CD4-positive, alpha-beta memory T cell (primary cell): ENCODE data around the gene NID1. TPM values are rescaled to one million over a fixed set of nuclear protein-coding genes. Genes with fewer than 3 reads are reported as not detected.
A peak's percentile ranks its signal among the peaks of the same experiment; 100 is the strongest.

Experiments
- CTCF ChIA-PET: fragments of 350-600 bp; sonication (Branson Sonifier 250); formaldehyde crosslinking; loops from one replicate; lab custom pipeline; 2021; ENCODE audit warnings: inconsistent platforms; ENCODE audit not compliant: partially characterized antibody; lab: Charles Lee
- POLR2A ChIA-PET: fragments of 350-600 bp; sonication (Branson Sonifier 250); formaldehyde crosslinking; loops from one replicate; lab custom pipeline; 2021; ENCODE audit not compliant: partially characterized antibody; lab: Charles Lee
- DNase-seq, 5 donors: peaks; one replicate each; pipeline versions ENCODE4 v3.0.0 to v3.0.0-alpha.2; 2020 to 2022; ENCODE audit warnings: mixed read lengths in 1 of 5
- H3K27ac ChIP-seq: one replicate; pipeline ENCODE4 v1.7.0; 2013; ENCODE audit warnings: low read depth, low read length
- H3K27me3 ChIP-seq: 2 replicates; pipeline ENCODE4 v1.7.0; 2013; ENCODE audit warnings: mild to moderate bottlenecking, low read length, moderate library complexity; ENCODE audit not compliant: insufficient read depth
- H3K36me3 ChIP-seq: 2 replicates; pipeline ENCODE4 v1.7.0; 2013; ENCODE audit warnings: mild to moderate bottlenecking, low read length, moderate library complexity; ENCODE audit not compliant: insufficient read depth
- H3K4me1 ChIP-seq: 2 replicates; pipeline ENCODE4 v1.7.0; 2013; ENCODE audit warnings: mild to moderate bottlenecking, low read length, moderate library complexity; ENCODE audit not compliant: insufficient read depth
- H3K4me3 ChIP-seq, 2 donors: one replicate each; pipeline ENCODE4 v1.7.0; 2013; ENCODE audit warnings: low read length in 2 of 2, mild to moderate bottlenecking in 1 of 2
- H3K9me3 ChIP-seq, 2 donors: one replicate each; pipeline ENCODE4 v1.7.0; 2013; ENCODE audit warnings: low read length in 2 of 2, control low read depth in 1 of 2; ENCODE audit not compliant: control insufficient read depth in 1 of 2
- H3K27ac Mint-ChIP-seq, 7 donors: one replicate each; pipeline ENCODE4 v1.8.0; 2020 to 2021; ENCODE audit warnings: mixed read lengths in 7 of 7, mild to moderate bottlenecking in 6 of 7, inconsistent platforms in 3 of 7, moderate library complexity in 3 of 7
- H3K27me3 Mint-ChIP-seq, 2 donors: one replicate each; pipeline ENCODE4 v1.8.0; 2020 to 2021; ENCODE audit warnings: mixed read lengths in 2 of 2
- H3K36me3 Mint-ChIP-seq, 2 donors: one replicate each; pipeline ENCODE4 v1.8.0; 2020 to 2021; ENCODE audit warnings: mixed read lengths in 2 of 2, inconsistent platforms in 1 of 2, mild to moderate bottlenecking in 1 of 2
- H3K4me1 Mint-ChIP-seq, 4 donors: one replicate each; pipeline ENCODE4 v1.8.0; 2020 to 2021; ENCODE audit warnings: mixed read lengths in 4 of 4, mild to moderate bottlenecking in 1 of 4
- H3K4me3 Mint-ChIP-seq, 8 donors: one replicate each; pipeline ENCODE4 v1.8.0; 2020 to 2021; ENCODE audit warnings: mixed read lengths in 8 of 8, mild to moderate bottlenecking in 7 of 8, moderate library complexity in 6 of 8, inconsistent platforms in 3 of 8
- H3K9me3 Mint-ChIP-seq, 8 donors: one replicate each; pipeline ENCODE4 v1.8.0; 2020 to 2021; ENCODE audit warnings: mixed read lengths in 8 of 8, mild to moderate bottlenecking in 5 of 8, inconsistent platforms in 3 of 8, moderate library complexity in 1 of 8
- intact Hi-C: fragments of 100-400 bp; cut with micrococcal nuclease; formaldehyde crosslinking; loops from one replicate; pipeline ENCODE4 v1.15.1; 2023
- polyA plus RNA-seq, 2 donors: library from polyadenylated mRNA; unstranded; fragments of 300-500 nt; fragmentation: Illumina TruSeq; gene quantifications; one replicate each; pipeline ENCODE4 v1.2.3, GENCODE V29; 2021
- total RNA-seq, 2 experiments: library from RNA; stranded (reverse); gene quantifications; one replicate each; pipeline ENCODE4 v1.2.3, GENCODE V29; 2021

The NID1 gene
- total and polyA plus RNA-seq, 4 experiments from 2014 or later, result 0.08 to 0.17 TPM; not detected in 2

DNA sequence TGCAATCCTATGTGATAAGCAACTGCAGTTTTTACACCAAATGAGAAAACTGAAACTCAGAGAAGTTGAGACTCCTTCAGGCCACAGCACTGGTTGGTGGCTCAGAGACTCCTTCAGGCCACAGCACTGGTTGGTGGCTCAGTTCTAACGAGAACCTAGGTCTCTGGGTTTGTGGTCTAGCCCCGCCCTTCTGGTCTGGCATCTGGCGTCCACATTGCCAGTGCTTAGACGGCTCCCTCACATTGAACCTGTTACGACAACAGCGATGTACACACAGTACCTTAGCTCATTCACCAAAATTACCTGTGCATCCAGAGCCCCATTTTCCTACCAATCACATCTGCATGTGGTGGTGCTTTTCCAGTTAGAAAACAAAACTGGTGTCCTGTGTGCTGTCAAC is 66.1 kb downstream of the NID1 start:
- Mint-ChIP-seq H3K4me1 (peaks cover 32 to 52% (median 44%) of the 10 kb centered on the region in 4 donors), H3K4me3 (peak overlapping the region; percentile 26 to 88 (median 73)), H3K27me3 (no peaks in the 10 kb centered on the region), H3K9me3 (no peaks in the 10 kb centered on the region), H3K27ac (peak overlapping the region; percentile 88 to 100 (median 99)), H3K36me3 (no peaks in the 10 kb centered on the region)
- H3K9me3 ChIP-seq, result no peaks in the 10 kb centered on the region
- ChIA-PET POLR2A (interaction anchor here (0.6 to 2.7 kb wide), 14 partner anchors 19 to 1521 kb away, joined by 3 to 17 read pairs (median 4); partner anchors contain the start of genes B3GALNT2, ERO1B and LYST), CTCF (interaction anchor here (1.3 to 3.8 kb wide), 5 partner anchors 8 to 133 kb away, joined by 3 to 25 read pairs (median 4); partner anchors contain the start of gene LYST)
- H3K36me3 ChIP-seq, result no peaks in the 10 kb centered on the region
- H3K27me3 ChIP-seq, result no peaks in the 10 kb centered on the region
- DNase-seq, result peak; percentile 42 to 80 (median 55)
- H3K4me3 ChIP-seq, result no peak overlapping the region
- intact Hi-C loops, result loop anchor here (1.0 to 10.0 kb wide), 3 partner anchors 66 to 356 kb away; partner anchors contain the start of gene NID1
- H3K27ac ChIP-seq, result peak overlapping the region; percentile 90
- peaks cover 47% of the 10 kb centered on the region for H3K4me1 ChIP-seq

- Histone ChIP-seq H3K36me3 (no peaks in the 10 kb centered on the region), H3K27me3 (no peaks in the 10 kb centered on the region), H3K4me1 (peaks cover 45% of the 10 kb centered on the region), H3K27ac (peak overlapping the region; percentile 90), H3K4me3 (no peak overlapping the region), H3K9me3 (no peaks in the 10 kb centered on the region)
- CTCF ChIA-PET, result interaction anchor here (1.9 to 3.8 kb wide), 2 partner anchors 26 to 131 kb away, joined by 4 to 25 read pairs; partner anchors contain the start of gene LYST
- no peaks in the 10 kb centered on the region for H3K9me3 Mint-ChIP-seq
- peak overlapping the region; percentile 85 to 100 (median 99) for H3K27ac Mint-ChIP-seq
- POLR2A ChIA-PET, result interaction anchor here (0.9 to 2.7 kb wide), 4 partner anchors 20 to 27 kb away, joined by 3 to 17 read pairs (median 4); no protein-coding TSS in a partner anchor
- H3K4me1 Mint-ChIP-seq, result peaks cover 31 to 51% (median 41%) of the 10 kb centered on the region in 4 donors
- intact Hi-C loops, result loop anchor here (2.0 to 10.0 kb wide), 2 partner anchors 67 to 355 kb away; partner anchors contain the start of gene NID1
- no peak for DNase-seq
- no peaks in the 10 kb centered on the region for H3K27me3 Mint-ChIP-seq
- H3K4me3 Mint-ChIP-seq, result peak overlapping the region in 1 of 8 donors; percentile 50
- H3K36me3 Mint-ChIP-seq, result no peaks in the 10 kb centered on the region
Observed at GRCh38 chr1:235997931-235998330, 67.0 kb downstream of the NID1 start.

DNA sequence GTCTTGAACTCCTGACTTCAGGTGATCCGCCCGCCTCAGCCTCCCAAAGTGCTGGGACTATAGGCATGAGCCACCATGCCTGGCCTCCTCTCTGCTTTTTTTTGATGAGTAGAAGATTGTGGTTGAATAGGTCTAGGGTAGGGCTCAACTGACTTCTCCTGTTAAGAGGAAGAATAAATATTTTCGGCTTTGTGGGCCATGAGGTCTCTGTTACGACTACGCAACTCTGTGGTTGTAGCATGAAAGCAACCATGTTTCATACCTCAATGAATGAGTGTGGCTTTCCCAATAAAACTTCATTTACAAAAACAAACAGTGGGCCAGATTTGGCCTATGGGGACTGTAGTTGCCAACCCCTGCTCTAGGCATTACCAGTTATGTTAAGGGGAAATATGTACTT is 67.8 kb downstream of the NID1 start:
- intact Hi-C loops, result loop anchor here (10.0 kb wide), 1 partner anchor 68 kb away; the partner anchor contains the start of gene NID1
- Histone ChIP-seq H3K4me1 (peaks cover 45% of the 10 kb centered on the region), H3K36me3 (no peaks in the 10 kb centered on the region), H3K4me3 (no peak overlapping the region), H3K9me3 (no peaks in the 10 kb centered on the region), H3K27me3 (no peaks in the 10 kb centered on the region), H3K27ac (no peak overlapping the region)
- no peak overlapping the region for H3K4me3 Mint-ChIP-seq
- no peaks in the 10 kb centered on the region for H3K9me3 Mint-ChIP-seq
- H3K27me3 Mint-ChIP-seq, result no peaks in the 10 kb centered on the region
- peaks cover 30 to 51% (median 38%) of the 10 kb centered on the region in 4 donors for H3K4me1 Mint-ChIP-seq
- H3K27ac Mint-ChIP-seq, result peak overlapping the region in 5 of 7 donors; percentile 29 to 75 (median 57)
- ChIA-PET POLR2A (no interaction called here), CTCF (interaction anchor here (3.8 kb wide), 1 partner anchor 25 kb away, joined by 25 read pairs; no protein-coding TSS in a partner anchor)
- no peaks in the 10 kb centered on the region for H3K36me3 Mint-ChIP-seq
- DNase-seq, result no peak

DNA sequence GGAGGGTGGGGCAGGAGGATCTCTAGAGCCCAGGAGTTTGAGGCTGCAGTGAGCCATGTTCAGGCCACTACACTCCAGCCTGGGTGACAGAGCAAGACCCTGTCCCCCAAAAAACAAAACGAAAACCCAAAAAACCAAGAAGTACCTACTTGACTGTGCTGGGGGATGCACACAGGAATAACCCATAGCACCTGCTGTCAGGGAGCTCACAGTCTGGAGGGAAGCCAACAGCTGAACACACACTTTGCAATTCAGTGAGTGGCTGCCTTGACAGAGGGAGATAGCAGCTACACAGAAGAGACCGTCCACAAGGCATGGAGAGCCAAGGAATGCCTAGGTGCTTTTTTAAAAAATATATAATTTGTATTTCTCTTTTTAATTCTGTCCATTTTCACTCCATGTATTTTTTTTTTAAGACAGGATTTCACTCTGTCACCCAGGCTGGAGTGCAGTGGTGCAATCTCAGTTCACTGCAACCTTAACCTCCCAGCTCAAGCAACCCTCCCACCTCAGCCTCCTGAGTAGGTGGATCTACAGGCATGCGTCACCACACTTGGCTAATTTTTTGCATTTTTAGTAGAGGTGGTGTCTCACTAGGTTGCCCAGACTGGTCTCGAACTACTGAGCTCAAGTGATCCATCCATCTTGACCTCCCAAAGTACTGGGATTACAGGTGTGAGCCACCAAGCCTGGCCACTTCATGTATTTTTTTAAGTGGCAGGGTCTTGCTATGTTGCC is 68.7 kb downstream of the NID1 start:
- Mint-ChIP-seq H3K4me1 (peaks cover 26 to 43% (median 35%) of the 10 kb centered on the region in 4 donors), H3K27ac (peak overlapping the region in 5 of 7 donors; percentile 39 to 73 (median 57)), H3K4me3 (no peak overlapping the region), H3K36me3 (no peaks in the 10 kb centered on the region), H3K9me3 (no peaks in the 10 kb centered on the region), H3K27me3 (no peaks in the 10 kb centered on the region)
- POLR2A ChIA-PET, result interaction anchor here (0.9 to 1.4 kb wide), 2 partner anchors 8 to 25 kb away, joined by 3 to 4 read pairs; no protein-coding TSS in a partner anchor
- Histone ChIP-seq H3K27me3 (no peaks in the 10 kb centered on the region), H3K9me3 (no peaks in the 10 kb centered on the region), H3K27ac (no peak overlapping the region), H3K36me3 (no peaks in the 10 kb centered on the region), H3K4me3 (no peak overlapping the region), H3K4me1 (peaks cover 44% of the 10 kb centered on the region)
- CTCF ChIA-PET, result interaction anchor here (0.8 to 1.0 kb wide), 2 partner anchors 22 to 25 kb away, joined by 3 to 10 read pairs; no protein-coding TSS in a partner anchor
- DNase-seq, result no peak
- intact Hi-C loops, result loop anchor here (10.0 kb wide), 1 partner anchor 69 kb away; the partner anchor contains the start of gene NID1

GRCh38 chr1:235995511-235995910 is 69.4 kb downstream of the NID1 start:
- H3K4me3 ChIP-seq, result no peak overlapping the region
- Mint-ChIP-seq H3K4me1 (peaks cover 24 to 39% (median 32%) of the 10 kb centered on the region in 4 donors), H3K36me3 (no peaks in the 10 kb centered on the region), H3K4me3 (no peak overlapping the region), H3K27ac (peak overlapping the region in 1 of 7 donors; percentile 69), H3K27me3 (no peaks in the 10 kb centered on the region), H3K9me3 (peaks cover 0 to 2% (median 0%) of the 10 kb centered on the region in 8 donors)
- POLR2A ChIA-PET, result interaction anchor here (1.4 kb wide), 1 partner anchor 24 kb away, joined by 4 read pairs; no protein-coding TSS in a partner anchor
- no peaks in the 10 kb centered on the region for H3K27me3 ChIP-seq
- intact Hi-C loops, result loop anchor here (10.0 kb wide), 1 partner anchor 69 kb away; the partner anchor contains the start of gene NID1
- H3K4me1 ChIP-seq, result peaks cover 37% of the 10 kb centered on the region
- CTCF ChIA-PET, result interaction anchor here (0.8 to 1.0 kb wide), 2 partner anchors 21 to 24 kb away, joined by 3 to 10 read pairs; no protein-coding TSS in a partner anchor
- H3K9me3 ChIP-seq, result no peaks in the 10 kb centered on the region
- no peaks in the 10 kb centered on the region for H3K36me3 ChIP-seq
- H3K27ac ChIP-seq, result no peak overlapping the region
- no peak for DNase-seq

DNA sequence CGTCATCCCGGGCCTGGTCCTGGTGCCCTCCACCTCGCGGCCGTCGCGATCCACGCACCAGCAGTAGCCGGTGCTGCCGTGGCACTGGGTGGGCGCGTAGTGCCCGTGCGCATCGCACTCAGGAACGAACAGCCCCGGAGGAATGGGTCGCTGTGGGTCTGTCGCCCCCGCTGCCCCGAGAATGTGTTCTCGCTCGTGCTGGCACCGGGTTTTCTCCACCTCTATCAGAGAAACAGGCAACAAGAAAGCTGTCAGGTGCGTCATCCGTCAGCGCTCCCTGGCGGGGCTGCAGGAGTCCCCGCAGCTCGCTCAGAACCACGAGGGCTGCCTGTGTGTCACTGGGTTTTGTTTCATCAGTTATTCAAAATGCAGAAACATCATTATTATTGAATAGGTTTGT is 71.2 kb downstream of the NID1 start:
- H3K9me3 ChIP-seq, result no peaks in the 10 kb centered on the region
- POLR2A ChIA-PET, result no interaction called here
- peak overlapping the region in 1 of 7 donors; percentile 18 for H3K27ac Mint-ChIP-seq
- no peaks in the 10 kb centered on the region for H3K27me3 ChIP-seq
- H3K27me3 Mint-ChIP-seq, result no peaks in the 10 kb centered on the region
- CTCF ChIA-PET, result interaction anchor here (1.7 kb wide), 1 partner anchor 22 kb away, joined by 7 read pairs; no protein-coding TSS in a partner anchor
- intact Hi-C loops, result loop anchor here (10.0 kb wide), 1 partner anchor 71 kb away; the partner anchor contains the start of gene NID1
- H3K9me3 Mint-ChIP-seq, result peaks cover 4 to 14% (median 9%) of the 10 kb centered on the region in 8 donors
- no peak overlapping the region for H3K27ac ChIP-seq
- no peak overlapping the region for H3K4me3 Mint-ChIP-seq
- H3K4me1 ChIP-seq, result peaks cover 18% of the 10 kb centered on the region
- H3K4me3 ChIP-seq, result no peak overlapping the region
- DNase-seq, result no peak
- H3K36me3 Mint-ChIP-seq, result peaks cover 0 to 7% of the 10 kb centered on the region in 2 donors
- H3K4me1 Mint-ChIP-seq, result peaks cover 8 to 20% (median 14%) of the 10 kb centered on the region in 4 donors
- no peaks in the 10 kb centered on the region for H3K36me3 ChIP-seq
